Measurements from ENCODE around the gene HLA-G. TPM values are rescaled to one million over a fixed set of nuclear protein-coding genes. Genes with fewer than 3 reads are reported as not detected.

Gene HLA-G
- total and polyA plus RNA-seq, 9 of the 15 experiments (the other 6 are each of a cell fraction or from before 2014, with no cell fraction given): 0.13 TPM; not detected in 8

DNA sequence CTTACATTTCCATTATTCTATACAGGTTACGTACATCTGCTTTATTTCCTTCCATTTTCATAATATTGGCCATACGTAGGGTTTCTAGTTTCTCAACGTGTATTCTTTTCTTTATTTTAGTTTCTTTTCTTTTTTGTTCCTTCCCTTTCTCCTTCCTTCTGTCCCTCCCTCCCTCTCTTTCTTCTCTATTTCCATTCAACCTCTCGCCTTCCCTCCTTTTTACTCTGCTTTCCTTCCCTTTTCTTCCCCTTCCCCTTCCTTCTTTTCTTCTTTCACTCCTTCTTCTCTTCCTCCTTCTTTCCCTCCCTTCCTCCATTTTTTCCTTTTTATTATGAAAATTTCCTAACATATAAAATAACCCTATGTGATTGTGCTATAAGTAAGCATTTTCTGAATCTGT lies 8.7 kb upstream of the HLA-G start:
- intact Hi-C loops (cut with micrococcal nuclease) (no loop called here), in situ Hi-C loops (cut with MboI) (no loop called here)
- no peaks in the 10 kb centered on the region for H3K36me3 ChIP-seq (ENCODE audit: control insufficient read depth, insufficient read depth, low read length)
- ChIA-PET POLR2A (no interaction called here), CTCF (ENCODE audit: low intra/inter-chr PET ratio) (interaction anchor here (0.7 kb wide), 1 partner anchor 467 kb away, joined by 3 read pairs; no protein-coding TSS in a partner anchor)
- no peak overlapping the region for H2AFZ ChIP-seq (ENCODE audit: low read depth, low read length)
- H3K9me3 ChIP-seq (replicated peaks; ENCODE audit: control insufficient read depth, insufficient read depth, low read depth, low read length): no peaks in the 10 kb centered on the region
- no peak overlapping the region for H3K4me2 ChIP-seq (ENCODE audit: insufficient read depth, low read length)
- ATAC-seq (no peak), FAIRE-seq (no peak), DNase-seq (ENCODE audit: extremely low read depth in 1 of 4, low spot score in 3 of 4) (no peak)
- H3K4me1 ChIP-seq (replicated peaks in 1 of 2; ENCODE audit: control insufficient read depth in 2 of 2, insufficient read depth in 2 of 2, low read length in 2 of 2): peaks cover 9 to 14% of the 10 kb centered on the region in 2 experiments; a peak in 4 of 5 replicates
- H3K27ac ChIP-seq (ENCODE audit: extremely low read depth, low read depth, low read length): no peak overlapping the region
- no peak overlapping the region for H3K9ac ChIP-seq (ENCODE audit: insufficient read depth in 1 of 2, low read depth in 2 of 2, low read length in 2 of 2)
- H3K27me3 ChIP-seq (ENCODE audit: control insufficient read depth in 2 of 2, insufficient read depth in 2 of 2, low read length in 2 of 2): no peaks in the 10 kb centered on the region; a peak in 1 of 5 replicates
- no peaks in the 10 kb centered on the region for H3K9me1 ChIP-seq (ENCODE audit: control insufficient read depth, insufficient read depth, low read length)
- no TSS peak for BruUV-seq (replicated peaks)
- TF ChIP-seq SMAD1 (IDR thresholded peaks at IDR 0.05; ENCODE audit: low read depth, low read length, partially characterized antibody): no peak
- TF ChIP-seq, protein P1, sequence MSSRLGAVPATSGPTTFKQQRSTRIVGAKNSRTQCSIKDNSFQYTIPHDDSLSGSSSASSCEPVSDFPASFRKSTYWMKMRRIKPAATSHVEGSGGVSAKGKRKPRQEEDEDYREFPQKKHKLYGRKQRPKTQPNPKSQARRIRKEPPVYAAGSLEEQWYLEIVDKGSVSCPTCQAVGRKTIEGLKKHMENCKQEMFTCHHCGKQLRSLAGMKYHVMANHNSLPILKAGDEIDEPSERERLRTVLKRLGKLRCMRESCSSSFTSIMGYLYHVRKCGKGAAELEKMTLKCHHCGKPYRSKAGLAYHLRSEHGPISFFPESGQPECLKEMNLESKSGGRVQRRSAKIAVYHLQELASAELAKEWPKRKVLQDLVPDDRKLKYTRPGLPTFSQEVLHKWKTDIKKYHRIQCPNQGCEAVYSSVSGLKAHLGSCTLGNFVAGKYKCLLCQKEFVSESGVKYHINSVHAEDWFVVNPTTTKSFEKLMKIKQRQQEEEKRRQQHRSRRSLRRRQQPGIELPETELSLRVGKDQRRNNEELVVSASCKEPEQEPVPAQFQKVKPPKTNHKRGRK (tag; IDR thresholded peaks at IDR 0.05): peak; percentile 61
- no peak for TF ChIP-seq FOXJ2 (tag; IDR thresholded peaks at IDR 0.05)
- H3K4me3 ChIP-seq: no peak overlapping the region
- WGBS (ENCODE audit: insufficient coverage, low coverage, missing lambda C conversion rate): 7% methylated on average over 4 of the region's 4 CpGs
- no peaks in the 10 kb centered on the region for H4K20me1 ChIP-seq (replicated peaks; ENCODE audit: control insufficient read depth, insufficient read depth, low read length)
- no peaks in the 10 kb centered on the region for H3K79me2 ChIP-seq (ENCODE audit: control insufficient read depth, insufficient read depth, low read length)

DNA sequence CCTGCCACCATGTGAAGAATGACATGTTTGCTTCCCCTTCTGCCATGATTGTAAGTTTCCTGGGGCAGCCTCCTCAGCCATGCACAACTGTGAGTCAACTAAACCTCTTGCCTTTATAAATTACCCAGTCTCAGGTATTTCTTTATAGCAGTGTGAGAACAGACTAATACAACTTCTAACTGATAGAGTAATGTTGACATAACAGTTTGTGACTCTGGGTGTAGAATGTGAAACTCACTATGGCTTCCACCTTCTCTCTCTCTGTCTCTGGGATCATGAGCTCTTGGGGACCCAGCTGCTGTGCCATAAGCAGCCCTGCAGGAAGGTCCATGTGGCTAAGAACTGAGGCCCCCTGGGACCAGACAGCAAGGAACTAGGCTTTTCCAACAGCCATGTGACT lies 3.5 kb upstream of the HLA-G start:
- ATAC-seq (no peak), DNase-seq (ENCODE audit: extremely low read depth in 1 of 4, low spot score in 3 of 4) (no peak), FAIRE-seq (no peak)
- intact Hi-C loops (cut with micrococcal nuclease) (loop anchor here (10.0 kb wide), 1 partner anchor 179 kb away; no protein-coding TSS in a partner anchor), in situ Hi-C loops (cut with MboI) (no loop called here)
- H3K27ac ChIP-seq (ENCODE audit: extremely low read depth, low read depth, low read length): no peak overlapping the region
- ChIA-PET CTCF (ENCODE audit: low intra/inter-chr PET ratio) (no interaction called here), POLR2A (no interaction called here)
- no peaks in the 10 kb centered on the region for H3K36me3 ChIP-seq (ENCODE audit: control insufficient read depth, insufficient read depth, low read length)
- no peak overlapping the region for H3K4me3 ChIP-seq
- no peaks in the 10 kb centered on the region for H3K79me2 ChIP-seq (ENCODE audit: control insufficient read depth, insufficient read depth, low read length)
- peaks cover 7 to 17% of the 10 kb centered on the region in 2 experiments; a peak in 4 of 5 replicates for H3K27me3 ChIP-seq (ENCODE audit: control insufficient read depth in 2 of 2, insufficient read depth in 2 of 2, low read length in 2 of 2)
- no peak overlapping the region for H3K9ac ChIP-seq (ENCODE audit: insufficient read depth in 1 of 2, low read depth in 2 of 2, low read length in 2 of 2)
- no TSS peak for BruUV-seq (replicated peaks)
- H3K9me3 ChIP-seq (replicated peaks; ENCODE audit: control insufficient read depth, insufficient read depth, low read depth, low read length): no peaks in the 10 kb centered on the region
- H2AFZ ChIP-seq (ENCODE audit: low read depth, low read length): no peak overlapping the region
- H3K4me1 ChIP-seq (replicated peaks in 1 of 2; ENCODE audit: control insufficient read depth in 2 of 2, insufficient read depth in 2 of 2, low read length in 2 of 2): peaks cover 0 to 11% of the 10 kb centered on the region in 2 experiments; a peak in 1 of 5 replicates
- no peaks in the 10 kb centered on the region for H4K20me1 ChIP-seq (replicated peaks; ENCODE audit: control insufficient read depth, insufficient read depth, low read length)
- H3K9me1 ChIP-seq (ENCODE audit: control insufficient read depth, insufficient read depth, low read length): no peaks in the 10 kb centered on the region
- H3K4me2 ChIP-seq (ENCODE audit: insufficient read depth, low read length): no peak overlapping the region
- no peak for TF ChIP-seq SRSF1 (IDR thresholded peaks at IDR 0.05; ENCODE audit: low read depth, low read length)
- peak; percentile 68 for TF ChIP-seq ZNF316 (IDR thresholded peaks at IDR 0.05)
- peak; percentile 56 for TF ChIP-seq MAFG (tag; conservative IDR thresholded peaks at IDR 0.05)
- peak; percentile 62; the same call in 1 of the 2 replicates for TF ChIP-seq C11orf30 (IDR thresholded peaks at IDR 0.05; ENCODE audit: low read depth)
- no peak for TF ChIP-seq SIRT6 (IDR thresholded peaks at IDR 0.05; ENCODE audit: low read depth, low read length)
- no peak for TF ChIP-seq JUND (IDR thresholded peaks at IDR 0.05; ENCODE audit: borderline replicate concordance, low read depth, low read length)
- TF ChIP-seq JUND (tag; IDR thresholded peaks at IDR 0.05; ENCODE audit: borderline replicate concordance, low read depth, low read length): no peak
- TF ChIP-seq, protein P2, sequence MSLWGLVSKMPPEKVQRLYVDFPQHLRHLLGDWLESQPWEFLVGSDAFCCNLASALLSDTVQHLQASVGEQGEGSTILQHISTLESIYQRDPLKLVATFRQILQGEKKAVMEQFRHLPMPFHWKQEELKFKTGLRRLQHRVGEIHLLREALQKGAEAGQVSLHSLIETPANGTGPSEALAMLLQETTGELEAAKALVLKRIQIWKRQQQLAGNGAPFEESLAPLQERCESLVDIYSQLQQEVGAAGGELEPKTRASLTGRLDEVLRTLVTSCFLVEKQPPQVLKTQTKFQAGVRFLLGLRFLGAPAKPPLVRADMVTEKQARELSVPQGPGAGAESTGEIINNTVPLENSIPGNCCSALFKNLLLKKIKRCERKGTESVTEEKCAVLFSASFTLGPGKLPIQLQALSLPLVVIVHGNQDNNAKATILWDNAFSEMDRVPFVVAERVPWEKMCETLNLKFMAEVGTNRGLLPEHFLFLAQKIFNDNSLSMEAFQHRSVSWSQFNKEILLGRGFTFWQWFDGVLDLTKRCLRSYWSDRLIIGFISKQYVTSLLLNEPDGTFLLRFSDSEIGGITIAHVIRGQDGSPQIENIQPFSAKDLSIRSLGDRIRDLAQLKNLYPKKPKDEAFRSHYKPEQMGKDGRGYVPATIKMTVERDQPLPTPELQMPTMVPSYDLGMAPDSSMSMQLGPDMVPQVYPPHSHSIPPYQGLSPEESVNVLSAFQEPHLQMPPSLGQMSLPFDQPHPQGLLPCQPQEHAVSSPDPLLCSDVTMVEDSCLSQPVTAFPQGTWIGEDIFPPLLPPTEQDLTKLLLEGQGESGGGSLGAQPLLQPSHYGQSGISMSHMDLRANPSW (CRISPR knock-in tag; IDR thresholded peaks at IDR 0.05): no peak
- TF ChIP-seq MAFF (IDR thresholded peaks at IDR 0.05; ENCODE audit: low read length): peak; percentile 16; the same call in 1 of the 2 replicates
